ENCODE measurements around the gene FBXO10. TPM values are rescaled to one million over a fixed set of nuclear protein-coding genes. Genes with fewer than 3 reads are reported as not detected.
"Not testable (repeated sequence)": the region's sequence is repeated elsewhere in the genome, so short reads cannot be mapped to it uniquely, and the experiment has no call there.

Gene FBXO10
- total RNA-seq, 1 donor from 2014 or later = 8.2 TPM

DNA sequence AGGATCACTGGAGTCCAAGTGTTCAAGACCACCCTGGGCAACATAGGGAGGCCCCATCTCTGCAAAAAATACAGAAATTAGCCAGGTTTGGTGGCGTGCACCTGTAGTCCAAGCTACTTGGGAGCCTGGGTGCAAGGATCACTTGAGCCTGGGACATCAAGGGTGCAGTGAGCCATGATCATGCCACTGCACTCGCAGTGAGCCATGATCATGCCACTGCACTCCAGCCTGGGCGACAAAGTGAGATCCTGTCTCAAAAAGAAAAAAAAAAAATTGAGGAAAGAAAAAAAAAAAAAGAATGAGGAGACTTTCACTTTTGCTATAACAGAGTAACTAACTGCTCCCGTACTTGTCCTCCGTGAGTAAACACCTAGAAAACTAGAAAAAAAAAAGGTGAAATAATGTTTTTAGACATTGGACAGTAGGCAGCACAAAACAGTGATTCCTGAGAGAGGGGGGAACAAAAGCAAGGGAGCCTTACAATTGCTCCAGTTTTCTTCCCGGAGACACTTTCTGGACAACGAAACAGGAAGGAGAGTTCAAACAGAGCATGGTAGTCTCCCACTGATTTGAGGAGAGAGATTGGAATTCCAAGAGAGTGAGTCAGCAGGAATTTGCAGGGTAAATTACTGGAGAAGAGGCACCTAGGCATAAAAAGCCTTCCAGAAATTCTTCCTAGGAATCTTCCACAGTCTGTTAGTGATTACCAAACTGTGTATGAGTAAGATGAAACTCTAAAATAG is 104.1 kb downstream of the FBXO10 start:
- peak overlapping the region; percentile 18 to 52 for H3K4me3 ChIP-seq
- no peak for DNase-seq (ENCODE audit: low spot score in 2 of 2)

DNA sequence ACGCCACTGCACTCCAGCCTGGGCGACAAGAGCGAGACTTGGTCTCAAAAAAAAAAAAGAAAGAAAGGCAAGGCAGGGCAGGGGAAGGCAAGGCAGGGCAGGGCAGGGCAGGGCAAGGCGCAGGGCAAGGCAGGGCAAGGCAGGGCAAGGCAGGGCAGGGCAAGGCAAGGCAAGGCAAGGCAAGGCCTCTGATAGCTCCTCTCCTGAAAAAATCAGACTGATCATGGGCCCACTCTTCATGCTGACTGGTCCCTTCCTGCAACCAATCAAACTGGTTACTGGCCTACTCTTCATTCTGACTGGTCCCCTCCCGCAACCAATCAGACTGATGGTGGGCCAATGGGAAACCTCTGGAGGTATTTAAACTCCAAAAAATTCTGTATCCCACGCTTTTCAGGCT is 107.6 kb downstream of the FBXO10 start:
- intact Hi-C loops (cut with DNase I) = loop anchor here (5.0 to 10.0 kb wide), 3 partner anchors 391 to 984 kb away; no protein-coding TSS in a partner anchor
- no peak overlapping the region for H3K4me3 ChIP-seq

More for the DNA sequence above, 104.1 kb downstream of the FBXO10 start:
- H3K27me3 ChIP-seq = no peaks in the 10 kb centered on the region
- TF ChIP-seq, protein P1, sequence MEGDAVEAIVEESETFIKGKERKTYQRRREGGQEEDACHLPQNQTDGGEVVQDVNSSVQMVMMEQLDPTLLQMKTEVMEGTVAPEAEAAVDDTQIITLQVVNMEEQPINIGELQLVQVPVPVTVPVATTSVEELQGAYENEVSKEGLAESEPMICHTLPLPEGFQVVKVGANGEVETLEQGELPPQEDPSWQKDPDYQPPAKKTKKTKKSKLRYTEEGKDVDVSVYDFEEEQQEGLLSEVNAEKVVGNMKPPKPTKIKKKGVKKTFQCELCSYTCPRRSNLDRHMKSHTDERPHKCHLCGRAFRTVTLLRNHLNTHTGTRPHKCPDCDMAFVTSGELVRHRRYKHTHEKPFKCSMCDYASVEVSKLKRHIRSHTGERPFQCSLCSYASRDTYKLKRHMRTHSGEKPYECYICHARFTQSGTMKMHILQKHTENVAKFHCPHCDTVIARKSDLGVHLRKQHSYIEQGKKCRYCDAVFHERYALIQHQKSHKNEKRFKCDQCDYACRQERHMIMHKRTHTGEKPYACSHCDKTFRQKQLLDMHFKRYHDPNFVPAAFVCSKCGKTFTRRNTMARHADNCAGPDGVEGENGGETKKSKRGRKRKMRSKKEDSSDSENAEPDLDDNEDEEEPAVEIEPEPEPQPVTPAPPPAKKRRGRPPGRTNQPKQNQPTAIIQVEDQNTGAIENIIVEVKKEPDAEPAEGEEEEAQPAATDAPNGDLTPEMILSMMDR (IDR thresholded peaks at IDR 0.05) = no peak
- H3K4me1 ChIP-seq = no peaks in the 10 kb centered on the region
- no peaks in the 10 kb centered on the region for H3K9me3 ChIP-seq
- no peaks in the 10 kb centered on the region for H3K36me3 ChIP-seq
- H3K27ac ChIP-seq = peak overlapping the region; percentile 80 to 84
- intact Hi-C loops (cut with DNase I) = no loop called here

DNA sequence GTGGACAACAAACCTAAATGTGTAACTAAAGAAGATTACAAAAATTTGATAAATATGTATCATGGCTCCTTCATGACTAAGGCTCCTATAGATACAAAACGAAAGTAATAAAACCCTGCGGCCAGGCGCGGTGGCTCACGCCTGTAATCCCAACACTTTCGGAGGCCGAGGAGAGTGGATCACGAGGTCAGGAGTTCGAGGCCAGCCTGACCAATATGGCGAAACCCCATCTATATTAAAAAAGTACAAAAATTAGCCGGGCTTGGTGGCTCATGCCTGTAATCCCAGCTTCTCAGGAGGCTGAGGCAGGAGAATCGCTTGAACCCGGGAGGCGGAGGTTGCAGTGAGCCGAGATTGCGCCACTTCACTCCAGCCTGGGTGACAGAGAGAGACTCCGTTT is 108.7 kb downstream of the FBXO10 start:
- intact Hi-C loops (cut with DNase I) = loop anchor here (5.0 to 10.0 kb wide), 3 partner anchors 390 to 983 kb away; no protein-coding TSS in a partner anchor
- not testable (repeated sequence) for H3K9me3 ChIP-seq; H3K27me3 ChIP-seq; DNase-seq (ENCODE audit: low spot score in 2 of 2); H3K36me3 ChIP-seq; H3K4me3 ChIP-seq; H3K27ac ChIP-seq
- H3K4me1 ChIP-seq = peaks cover 4 to 16% of the 10 kb centered on the region in 2 donors

More for the DNA sequence above, 107.6 kb downstream of the FBXO10 start:
- H3K27me3 ChIP-seq = no peaks in the 10 kb centered on the region
- DNase-seq (ENCODE audit: low spot score in 2 of 2) = no peak
- H3K36me3 ChIP-seq = no peaks in the 10 kb centered on the region
- H3K4me1 ChIP-seq = peaks cover 0 to 8% of the 10 kb centered on the region in 2 donors
- H3K9me3 ChIP-seq = no peaks in the 10 kb centered on the region
- no peak overlapping the region for H3K27ac ChIP-seq
- TF ChIP-seq, protein P1 (IDR thresholded peaks at IDR 0.05) = no peak

DNA sequence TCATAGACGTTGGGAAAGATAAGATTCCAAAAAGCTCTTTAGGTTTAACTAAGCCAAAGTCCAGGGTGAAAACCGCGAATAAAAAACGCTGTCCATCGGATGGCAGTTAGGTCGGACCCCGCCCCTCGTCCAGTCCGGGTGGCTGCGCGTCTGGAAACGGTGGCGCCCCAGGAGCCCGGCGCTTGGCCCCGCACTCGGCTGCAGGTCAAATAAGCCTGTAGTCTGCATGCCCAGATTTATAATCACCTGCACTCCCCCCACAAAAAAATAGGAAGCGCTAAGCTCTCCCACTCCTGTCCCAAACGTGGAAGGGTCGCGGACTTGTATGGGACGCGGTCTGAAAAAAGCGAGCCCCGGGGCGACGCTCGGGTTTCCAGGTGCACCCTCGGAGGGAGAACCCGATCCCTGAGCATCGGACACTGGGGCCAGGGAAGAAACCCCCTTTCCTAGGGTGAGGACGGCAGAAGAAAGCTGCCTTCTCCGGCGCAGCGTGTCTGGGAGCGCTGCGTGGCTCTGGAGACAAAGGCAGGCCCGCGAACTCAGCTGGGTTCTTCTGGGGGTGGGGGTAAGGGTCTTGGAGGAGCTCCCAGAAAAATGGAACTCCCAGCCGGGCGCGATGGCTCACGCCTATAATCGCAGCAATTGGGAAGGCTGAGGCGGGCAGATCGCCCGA is 110.0 kb downstream of the FBXO10 start:
- Histone ChIP-seq H3K9me3 (no peaks in the 10 kb centered on the region), H3K27ac (peak overlapping the region; percentile 97 to 99), H3K4me3 (peak overlapping the region; percentile 76 to 92), H3K4me1 (peaks cover 4 to 27% of the 10 kb centered on the region in 2 donors), H3K27me3 (no peaks in the 10 kb centered on the region), H3K36me3 (no peaks in the 10 kb centered on the region)
- peak; percentile 37 to 92 for DNase-seq (ENCODE audit: low spot score in 2 of 2)
- TF ChIP-seq, protein P1 (IDR thresholded peaks at IDR 0.05) = no peak
- intact Hi-C loops (cut with DNase I) = loop anchor here (5.0 to 10.0 kb wide), 3 partner anchors 389 to 981 kb away; no protein-coding TSS in a partner anchor

DNA sequence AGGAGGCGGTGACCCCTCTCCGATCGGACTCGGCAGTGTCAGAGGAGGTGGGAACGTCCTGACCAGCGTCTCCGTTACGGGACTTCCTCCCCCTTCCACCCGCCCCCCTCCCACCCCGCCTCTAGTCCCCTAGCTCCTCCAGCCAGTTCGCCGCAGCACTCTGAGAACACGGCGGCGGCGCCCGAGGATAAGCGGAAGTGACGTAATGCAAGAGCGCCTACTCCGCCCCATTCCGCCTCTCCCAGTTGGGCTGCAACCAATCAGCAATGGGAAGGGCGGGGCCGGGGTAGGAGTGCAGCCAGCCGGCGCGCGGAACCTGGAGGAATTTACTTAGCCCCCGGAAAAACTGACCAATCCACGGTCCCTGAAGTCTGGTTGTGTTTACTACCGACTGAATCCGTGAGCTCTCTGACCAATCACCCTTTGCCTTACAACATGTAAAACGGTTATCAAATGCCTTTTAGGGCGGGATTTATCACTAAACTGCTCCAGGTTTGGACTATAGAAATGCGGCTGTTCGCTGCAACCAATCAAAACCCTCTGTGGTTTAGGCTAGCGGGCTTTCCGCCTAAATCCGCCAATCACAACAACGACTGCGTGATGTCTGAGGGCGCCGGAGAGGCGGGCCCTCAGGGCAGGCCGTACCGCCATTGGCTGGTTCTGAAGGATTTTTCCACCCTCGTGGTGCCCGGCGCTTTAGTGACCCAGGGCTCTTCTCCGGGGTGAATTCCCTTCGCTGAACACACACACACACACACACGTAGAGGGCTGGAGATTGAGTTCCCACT is 110.7 kb downstream of the FBXO10 start, which contains the start of gene ZBTB5:
Gene ZBTB5 (minus strand): TSS at position 202 of the 788 bp plus-strand sequence. CDS start 22,899 bp downstream, outside the sequence.
- no peaks in the 10 kb centered on the region for H3K9me3 ChIP-seq
- DNase-seq (ENCODE audit: low spot score in 2 of 2) = peak; percentile 98 to 100
- peak within 1 kb of the TSS; percentile 79 to 92 for H3K4me3 ChIP-seq
- H3K27me3 ChIP-seq = no peaks in the 10 kb centered on the region
- H3K4me1 ChIP-seq = peaks cover 4 to 27% of the 10 kb centered on the region in 2 donors
- TF ChIP-seq, protein P1 (IDR thresholded peaks at IDR 0.05) = no peak
- no peaks in the 10 kb centered on the region for H3K36me3 ChIP-seq
- intact Hi-C loops (cut with DNase I) = loop anchor here (1.0 to 10.0 kb wide), 6 partner anchors 20 to 981 kb away; partner anchors contain the start of genes POLR1E and ZCCHC7
- H3K27ac ChIP-seq = peak within 1 kb of the TSS; percentile 97 to 99
